Testis (tissue), 3 donors: ENCODE results near the gene SMOC1. TPM values are rescaled to one million over a fixed set of nuclear protein-coding genes. Genes with fewer than 3 reads are reported as not detected.

Experiments used
- DNase-seq: peaks from one replicate; pipeline ENCODE4 v3.0.0-alpha.2; 2019
- H3K27ac ChIP-seq, 2 donors: fragments of 200-600 bp; sonication (generic); one replicate each; pipeline ENCODE4 v1.5.1; 2019
- H3K27me3 ChIP-seq: fragments of 200-600 bp; sonication (generic); one replicate; pipeline ENCODE4 v1.5.1; 2019
- H3K36me3 ChIP-seq: fragments of 200-600 bp; sonication (generic); one replicate; pipeline ENCODE4 v1.5.1; 2017; ENCODE audit warnings: low read depth; ENCODE audit errors: missing control alignments
- H3K4me1 ChIP-seq: fragments of 200-600 bp; sonication (generic); one replicate; pipeline ENCODE4 v1.5.1; 2019
- H3K4me3 ChIP-seq, 2 donors: fragments of 200-600 bp; sonication (generic); one replicate each; pipeline ENCODE4 v1.5.1; 2017 to 2019
- H3K9me3 ChIP-seq: fragments of 200-600 bp; sonication (generic); one replicate; pipeline ENCODE4 v1.5.1; 2017
- CTCF ChIP-seq, 3 experiments: fragments of 450-650 bp in 2 of 3; fragments of 200-600 bp in 1 of 3; sonication (generic) in 1 of 3; IDR thresholded peaks; one replicate each; pipeline ENCODE4 v1.5.1; 2016 to 2019; ENCODE audit warnings: antibody characterized with exemption in 3 of 3, mild to moderate bottlenecking in 2 of 3, moderate library complexity in 1 of 3
- POLR2A ChIP-seq: fragments of 450-650 bp; IDR thresholded peaks from one replicate; pipeline ENCODE4 v1.6.1; 2017; ENCODE audit warnings: antibody characterized with exemption, mild to moderate bottlenecking, moderate library complexity
- WGBS, 2 donors: methylation state at CpG; one replicate each; pipeline ENCODE4 v1.1.5; 2018; 5-methylcytosine and 5-hydroxymethylcytosine counted together
- intact Hi-C: fragments of 100-400 bp; cut with DNase I; formaldehyde crosslinking; loops from one replicate; pipeline ENCODE4 v1.15.1; 2023; ENCODE audit warnings: low total_unique reads
- polyA plus RNA-seq: library from polyadenylated mRNA; stranded (reverse); fragments of 350-450 nt; fragmentation: Illumina TruSeq; extraction: RNeasy Lipid Tissue Mini Kit (QIAGEN cat#74804); gene quantifications from one replicate; pipeline ENCODE4 v1.2.3, GENCODE V29; 2014; ENCODE audit warnings: low read depth, low replicate concordance; ENCODE audit not compliant: insufficient read depth
- total RNA-seq, 2 donors: library from RNA; depleted of rRNA; stranded (reverse); fragments of >200 nt; gene quantifications; one replicate each; pipeline ENCODE4 v1.2.3, GENCODE V29; 2016

Gene SMOC1
- total and polyA plus RNA-seq, 3 donors from 2014 or later, result 88.2 to 248 (median 143) TPM

GRCh38 chr14:69853774-69854173, 25.4 kb upstream of the SMOC1 start:
- no peak for DNase-seq
- intact Hi-C loops, result no loop called here
- TF ChIP-seq CTCF (IDR thresholded peaks at IDR 0.05) (no peak), POLR2A (no peak)
- 75 to 87% methylated on average over 7 of the region's 7 CpGs for WGBS, 2 donors
- H3K27me3 ChIP-seq, result no peaks in the 10 kb centered on the region
- H3K27ac ChIP-seq, result no peak overlapping the region
- H3K9me3 ChIP-seq, result no peaks in the 10 kb centered on the region
- H3K4me1 ChIP-seq, result peaks cover 3% of the 10 kb centered on the region
- no peak overlapping the region for H3K4me3 ChIP-seq
- H3K36me3 ChIP-seq, result no peaks in the 10 kb centered on the region

- no peaks in the 10 kb centered on the region for H3K36me3 ChIP-seq
- no peak for TF ChIP-seq CTCF (IDR thresholded peaks at IDR 0.05)
- TF ChIP-seq POLR2A, result no peak
- no peaks in the 10 kb centered on the region for H3K27me3 ChIP-seq
- no peaks in the 10 kb centered on the region for H3K4me1 ChIP-seq
- H3K4me3 ChIP-seq, result no peak overlapping the region
- 48 to 50% methylated on average over 2 of the region's 2 CpGs for WGBS, 2 donors
- no peak for DNase-seq
- intact Hi-C loops, result no loop called here
- H3K27ac ChIP-seq, result no peak overlapping the region
- no peaks in the 10 kb centered on the region for H3K9me3 ChIP-seq
These were observed 24.6 kb upstream of the SMOC1 start for GRCh38 chr14:69854598-69854997.

- no peak overlapping the region for H3K27ac ChIP-seq
- no peaks in the 10 kb centered on the region for H3K9me3 ChIP-seq
- 72 to 76% methylated on average over 7 to 8 of the region's 8 CpGs for WGBS, 2 donors
- H3K27me3 ChIP-seq, result no peaks in the 10 kb centered on the region
- no peak for DNase-seq
- H3K4me1 ChIP-seq, result no peaks in the 10 kb centered on the region
- no peaks in the 10 kb centered on the region for H3K36me3 ChIP-seq
- no peak overlapping the region for H3K4me3 ChIP-seq
- intact Hi-C loops, result no loop called here
- TF ChIP-seq CTCF (IDR thresholded peaks at IDR 0.05) (no peak), POLR2A (no peak)
These were observed 23.9 kb upstream of the SMOC1 start for GRCh38 chr14:69855180-69855832.

- WGBS, 2 donors, result 67 to 77% methylated on average over 8 of the region's 8 CpGs
- H3K4me1 ChIP-seq, result no peaks in the 10 kb centered on the region
- no peak overlapping the region for H3K4me3 ChIP-seq
- no peaks in the 10 kb centered on the region for H3K9me3 ChIP-seq
- H3K27me3 ChIP-seq, result no peaks in the 10 kb centered on the region
- no peaks in the 10 kb centered on the region for H3K36me3 ChIP-seq
- no peak for DNase-seq
- no peak overlapping the region for H3K27ac ChIP-seq
- intact Hi-C loops, result no loop called here
- TF ChIP-seq CTCF (IDR thresholded peaks at IDR 0.05) (no peak), POLR2A (no peak)
These were observed 20.4 kb upstream of the SMOC1 start for GRCh38 chr14:69858801-69859200.

- intact Hi-C loops, result no loop called here
- DNase-seq, result no peak
- H3K27me3 ChIP-seq, result no peaks in the 10 kb centered on the region
- H3K27ac ChIP-seq, result no peak overlapping the region
- 83% methylated on average over 14 of the region's 14 CpGs for WGBS, 2 donors
- H3K4me1 ChIP-seq, result no peaks in the 10 kb centered on the region
- H3K4me3 ChIP-seq, result no peak overlapping the region
- TF ChIP-seq CTCF (IDR thresholded peaks at IDR 0.05) (no peak), POLR2A (no peak)
- no peaks in the 10 kb centered on the region for H3K36me3 ChIP-seq
- no peaks in the 10 kb centered on the region for H3K9me3 ChIP-seq
These were observed 19.6 kb upstream of the SMOC1 start for GRCh38 chr14:69859591-69859990.
